ENCODE data around the gene RPRD2. TPM values are rescaled to one million over a fixed set of nuclear protein-coding genes. Genes with fewer than 3 reads are reported as not detected.
A peak's percentile ranks its signal among the peaks of the same experiment; 100 is the strongest.

Gene RPRD2
- total RNA-seq, 2 experiments from 2014 or later, result 27.1 to 27.9 TPM

GRCh38 chr1:150498342-150498741, 134.4 kb downstream of the RPRD2 start:
- no peak overlapping the region for H3K4me3 Mint-ChIP-seq
- no peaks in the 10 kb centered on the region for H3K4me1 Mint-ChIP-seq (ENCODE audit: low read depth)
- H3K27me3 Mint-ChIP-seq, result no peaks in the 10 kb centered on the region
- CTCF ChIA-PET, result no interaction called here
- H3K36me3 ChIP-seq (ENCODE audit: insufficient read depth, low read length), result peaks cover 53% of the 10 kb centered on the region
- H3K9me3 Mint-ChIP-seq, result no peaks in the 10 kb centered on the region
- H3K27ac ChIP-seq (ENCODE audit: low read depth in 1 of 2, low read length in 2 of 2), result no peak overlapping the region
- intact Hi-C loops (cut with DNase I, micrococcal nuclease), result no loop called here
- no peaks in the 10 kb centered on the region for H3K9me3 ChIP-seq (ENCODE audit: control insufficient read depth in 1 of 2, insufficient read depth in 1 of 2, low read length in 2 of 2)
- H3K4me1 ChIP-seq (ENCODE audit: insufficient read depth, low read length), result no peaks in the 10 kb centered on the region
- TF ChIP-seq, protein P1, sequence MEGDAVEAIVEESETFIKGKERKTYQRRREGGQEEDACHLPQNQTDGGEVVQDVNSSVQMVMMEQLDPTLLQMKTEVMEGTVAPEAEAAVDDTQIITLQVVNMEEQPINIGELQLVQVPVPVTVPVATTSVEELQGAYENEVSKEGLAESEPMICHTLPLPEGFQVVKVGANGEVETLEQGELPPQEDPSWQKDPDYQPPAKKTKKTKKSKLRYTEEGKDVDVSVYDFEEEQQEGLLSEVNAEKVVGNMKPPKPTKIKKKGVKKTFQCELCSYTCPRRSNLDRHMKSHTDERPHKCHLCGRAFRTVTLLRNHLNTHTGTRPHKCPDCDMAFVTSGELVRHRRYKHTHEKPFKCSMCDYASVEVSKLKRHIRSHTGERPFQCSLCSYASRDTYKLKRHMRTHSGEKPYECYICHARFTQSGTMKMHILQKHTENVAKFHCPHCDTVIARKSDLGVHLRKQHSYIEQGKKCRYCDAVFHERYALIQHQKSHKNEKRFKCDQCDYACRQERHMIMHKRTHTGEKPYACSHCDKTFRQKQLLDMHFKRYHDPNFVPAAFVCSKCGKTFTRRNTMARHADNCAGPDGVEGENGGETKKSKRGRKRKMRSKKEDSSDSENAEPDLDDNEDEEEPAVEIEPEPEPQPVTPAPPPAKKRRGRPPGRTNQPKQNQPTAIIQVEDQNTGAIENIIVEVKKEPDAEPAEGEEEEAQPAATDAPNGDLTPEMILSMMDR (IDR thresholded peaks at IDR 0.05), result no peak
- H3K36me3 Mint-ChIP-seq (ENCODE audit: low read depth), result peaks cover 68% of the 10 kb centered on the region
- DNase-seq, result no peak
- H3K4me3 ChIP-seq (ENCODE audit: low read length), result no peak overlapping the region
- no peak for ATAC-seq (ENCODE audit: poor library complexity)
- POLR2A ChIA-PET, result interaction anchor here (0.8 to 1.0 kb wide), 2 partner anchors 131 to 135 kb away, joined by 3 read pairs; partner anchors contain the start of genes ENSA and RPRD2
- H3K27me3 ChIP-seq (ENCODE audit: control insufficient read depth in 1 of 2, insufficient read depth in 2 of 2, low read length in 2 of 2), result no peaks in the 10 kb centered on the region
- H3K27ac Mint-ChIP-seq, result no peak overlapping the region

GRCh38 chr1:150505431-150505830, 141.5 kb downstream of the RPRD2 start:
- DNase-seq, result no peak
- no peak for ATAC-seq (ENCODE audit: poor library complexity)
- TF ChIP-seq, protein P1 (IDR thresholded peaks at IDR 0.05), result no peak
- H3K36me3 ChIP-seq (ENCODE audit: insufficient read depth, low read length), result peaks cover 49% of the 10 kb centered on the region
- intact Hi-C loops (cut with DNase I, micrococcal nuclease), result no loop called here
- H3K4me3 ChIP-seq (ENCODE audit: low read length), result no peak overlapping the region
- Mint-ChIP-seq H3K4me1 (ENCODE audit: low read depth) (no peaks in the 10 kb centered on the region), H3K4me3 (no peak overlapping the region), H3K27me3 (no peaks in the 10 kb centered on the region), H3K9me3 (no peaks in the 10 kb centered on the region), H3K27ac (no peak overlapping the region), H3K36me3 (ENCODE audit: low read depth) (peaks cover 58% of the 10 kb centered on the region)
- H3K4me1 ChIP-seq (ENCODE audit: insufficient read depth, low read length), result no peaks in the 10 kb centered on the region
- H3K9me3 ChIP-seq (ENCODE audit: control insufficient read depth in 1 of 2, insufficient read depth in 1 of 2, low read length in 2 of 2), result no peaks in the 10 kb centered on the region
- ChIA-PET POLR2A (interaction anchor here (1.2 kb wide), 1 partner anchor 10 kb away, joined by 4 read pairs; the partner anchor contains the start of gene FALEC), CTCF (no interaction called here)
- no peaks in the 10 kb centered on the region for H3K27me3 ChIP-seq (ENCODE audit: control insufficient read depth in 1 of 2, insufficient read depth in 2 of 2, low read length in 2 of 2)
- H3K27ac ChIP-seq (ENCODE audit: low read depth in 1 of 2, low read length in 2 of 2), result no peak overlapping the region

GRCh38 chr1:150507912-150508864, 144.2 kb downstream of the RPRD2 start, which contains the start of gene ECM1:
ECM1 (plus strand) TSS chr1:150508109; CDS start chr1:150508210, 101 bp downstream.
- TF ChIP-seq, protein P1 (IDR thresholded peaks at IDR 0.05), result no peak
- no peaks in the 10 kb centered on the region for H3K4me1 Mint-ChIP-seq (ENCODE audit: low read depth)
- POLR2A ChIA-PET, result interaction anchor here (1.1 kb wide), 1 partner anchor 21 kb away, joined by 4 read pairs; the partner anchor contains the start of gene TARS2
- no peaks in the 10 kb centered on the region for H3K27me3 Mint-ChIP-seq
- no peaks in the 10 kb centered on the region for H3K9me3 Mint-ChIP-seq
- ATAC-seq (ENCODE audit: poor library complexity) (no peak), DNase-seq (peak in 2 of 14 experiments; percentile 13 to 37)
- Histone ChIP-seq H3K9me3 (ENCODE audit: control insufficient read depth in 1 of 2, insufficient read depth in 1 of 2, low read length in 2 of 2) (no peaks in the 10 kb centered on the region), H3K27me3 (ENCODE audit: control insufficient read depth in 1 of 2, insufficient read depth in 2 of 2, low read length in 2 of 2) (no peaks in the 10 kb centered on the region), H3K27ac (ENCODE audit: low read depth in 1 of 2, low read length in 2 of 2) (no peak within 1 kb of the TSS), H3K36me3 (ENCODE audit: insufficient read depth, low read length) (peaks cover 37% of the 10 kb centered on the region), H3K4me1 (ENCODE audit: insufficient read depth, low read length) (no peaks in the 10 kb centered on the region), H3K4me3 (ENCODE audit: low read length) (no peak within 1 kb of the TSS)
- H3K36me3 Mint-ChIP-seq (ENCODE audit: low read depth), result peaks cover 39% of the 10 kb centered on the region
- H3K4me3 Mint-ChIP-seq, result no peak within 1 kb of the TSS
- CTCF ChIA-PET, result no interaction called here
- H3K27ac Mint-ChIP-seq, result no peak within 1 kb of the TSS
- intact Hi-C loops (cut with DNase I, micrococcal nuclease), result no loop called here
